Liver (tissue), 9 donors: ENCODE data around the gene SDK2. TPM values are rescaled to one million over a fixed set of nuclear protein-coding genes. Genes with fewer than 3 reads are reported as not detected.

Experiments used
- DNase-seq: peaks from one replicate; pipeline ENCODE4 v3.0.0-alpha.2; 2017; ENCODE audit warnings: low spot score
- H3K27ac ChIP-seq, 2 donors: one replicate each; pipeline ENCODE4 v1.7.0; 2013; ENCODE audit warnings: inconsistent platforms in 2 of 2, low read length in 2 of 2, control low read depth in 1 of 2, low read depth in 1 of 2, mild to moderate bottlenecking in 1 of 2
- H3K27me3 ChIP-seq, 4 donors: one replicate each; pipeline versions ENCODE4 v1.6.1 to v1.7.0; 2013; ENCODE audit warnings: low read length in 3 of 4, inconsistent platforms in 1 of 4, mild to moderate bottlenecking in 1 of 4, moderate library complexity in 1 of 4; ENCODE audit not compliant: control insufficient read depth in 4 of 4, insufficient read depth in 4 of 4
- H3K36me3 ChIP-seq, 4 donors: one replicate each; pipeline versions ENCODE4 v1.6.1 to v1.7.0; 2013; ENCODE audit warnings: low read length in 3 of 4, mild to moderate bottlenecking in 3 of 4, low read depth in 1 of 4, moderate library complexity in 1 of 4; ENCODE audit not compliant: control insufficient read depth in 4 of 4, insufficient read depth in 3 of 4
- H3K4me1 ChIP-seq, 4 donors: one replicate each; pipeline versions ENCODE4 v1.6.1 to v1.7.0; 2013; ENCODE audit warnings: low read length in 3 of 4, mild to moderate bottlenecking in 3 of 4, moderate library complexity in 1 of 4; ENCODE audit not compliant: control insufficient read depth in 4 of 4, insufficient read depth in 4 of 4
- H3K4me3 ChIP-seq, 3 donors: one replicate each; pipeline versions ENCODE4 v1.6.1 to v1.7.0; 2013; ENCODE audit warnings: low read length in 3 of 3, control low read depth in 1 of 3, low read depth in 1 of 3, mild to moderate bottlenecking in 1 of 3
- H3K9ac ChIP-seq, 2 donors: one replicate each; pipeline ENCODE4 v1.7.0; 2013; ENCODE audit warnings: low read length in 2 of 2, mild to moderate bottlenecking in 2 of 2, moderate library complexity in 2 of 2, control low read depth in 1 of 2, low read depth in 1 of 2
- H3K9me3 ChIP-seq, 4 donors: one replicate each; pipeline versions ENCODE4 v1.6.1 to v1.7.0; 2013; ENCODE audit warnings: low read length in 3 of 4; ENCODE audit not compliant: control insufficient read depth in 4 of 4
- EGR1 ChIP-seq, 2 donors: IDR thresholded peaks; 2 replicates each; pipeline ENCODE4 v1.6.1; 2016 to 2018; ENCODE audit warnings: antibody characterized with exemption in 2 of 2, low read depth in 2 of 2
- FOXA1 ChIP-seq: IDR thresholded peaks from 2 replicates; pipeline ENCODE4 v1.6.1; 2016; ENCODE audit warnings: antibody characterized with exemption
- FOXA2 ChIP-seq: IDR thresholded peaks from 2 replicates; pipeline ENCODE4 v1.6.1; 2016; ENCODE audit warnings: antibody characterized with exemption
- GABPA ChIP-seq, 2 donors: IDR thresholded peaks in 1 of 2; conservative IDR thresholded peaks in 1 of 2; 2 replicates each; pipeline ENCODE4 v1.6.1; 2016; ENCODE audit warnings: antibody characterized with exemption in 2 of 2, mild to moderate bottlenecking in 1 of 2, moderate library complexity in 1 of 2
- HNF4A ChIP-seq, 2 donors: conservative IDR thresholded peaks; 2 replicates each; pipeline ENCODE4 v1.6.1; 2016; ENCODE audit warnings: antibody characterized with exemption in 2 of 2, mild to moderate bottlenecking in 2 of 2
- HNF4G ChIP-seq: IDR thresholded peaks from 2 replicates; pipeline ENCODE4 v1.6.1; 2016; ENCODE audit warnings: antibody characterized with exemption
- JUND ChIP-seq, 2 donors: IDR thresholded peaks; 2 replicates each; pipeline ENCODE4 v1.6.1; 2016; ENCODE audit warnings: antibody characterized with exemption in 2 of 2
- NR2F2 ChIP-seq: IDR thresholded peaks from 2 replicates; pipeline ENCODE4 v1.6.1; 2016; ENCODE audit warnings: antibody characterized with exemption
- RAD21 ChIP-seq, 2 donors: IDR thresholded peaks; 2 replicates each; pipeline ENCODE4 v1.6.1; 2016; ENCODE audit warnings: antibody characterized with exemption in 2 of 2, mild to moderate bottlenecking in 2 of 2
- RXRA ChIP-seq, 2 donors: IDR thresholded peaks; 2 replicates each; pipeline ENCODE4 v1.6.1; 2017 to 2018; ENCODE audit warnings: antibody characterized with exemption in 2 of 2, mild to moderate bottlenecking in 1 of 2
- SP1 ChIP-seq: IDR thresholded peaks from 2 replicates; pipeline ENCODE4 v1.6.1; 2018; ENCODE audit warnings: antibody characterized with exemption, mild to moderate bottlenecking
- TAF1 ChIP-seq: conservative IDR thresholded peaks from 2 replicates; pipeline ENCODE4 v1.6.1; 2016; ENCODE audit warnings: antibody characterized with exemption, mild to moderate bottlenecking
- YY1 ChIP-seq: IDR thresholded peaks from 2 replicates; pipeline ENCODE4 v1.6.1; 2016; ENCODE audit warnings: antibody characterized with exemption, mild to moderate bottlenecking
- WGBS: extraction: QIAGEN DNeasy Blood & Tissue Kit; methylation state at CpG from one replicate; pipeline ENCODE4 v1.1.7; 2013; 5-methylcytosine and 5-hydroxymethylcytosine counted together
- polyA plus RNA-seq, 2 donors: library from polyadenylated mRNA; stranded (reverse) in 1 of 2; unstranded in 1 of 2; fragments of 200-250 nt in 1 of 2; fragments of >200 nt in 1 of 2; fragmentation: Nextera tagmentation in 1 of 2; extraction: Ambion mirVana in 1 of 2; gene quantifications; one replicate each; pipeline versions ENCODE4 v1.2.1 to v1.2.3, GENCODE V29; 2013 to 2015
- total RNA-seq, 2 donors: library from RNA; depleted of rRNA; stranded (reverse); fragments of >200 nt; gene quantifications; one replicate each; pipeline ENCODE4 v1.2.3, GENCODE V29; 2014
- TF ChIP-seq, protein P1 (sequence below): IDR thresholded peaks from 2 replicates; pipeline ENCODE4 v1.6.1; 2016; ENCODE audit warnings: antibody characterized with exemption, mild to moderate bottlenecking
- TF ChIP-seq, protein P2 (sequence below): IDR thresholded peaks from 2 replicates; pipeline ENCODE4 v1.6.1; 2016; ENCODE audit warnings: antibody characterized with exemption
- TF ChIP-seq, protein P3 (sequence below): fragments of 150-350 bp; IDR thresholded peaks from 2 replicates; pipeline ENCODE4 v1.5.1; 2017; ENCODE audit warnings: improper control_type of control experiment, low read depth, low read length; ENCODE audit not compliant: missing input control
- TF ChIP-seq, protein P4 (sequence below): IDR thresholded peaks from 2 replicates; pipeline ENCODE4 v1.6.1; 2016; ENCODE audit warnings: antibody characterized with exemption
- TF ChIP-seq, protein P5 (sequence below): IDR thresholded peaks from 2 replicates; pipeline ENCODE4 v1.6.1; 2016; ENCODE audit warnings: antibody characterized with exemption
- donor health status: healthy.
- donor health status: healthy.
- donor health status: healthy.
- donor health status: healthy.
- donor health status: healthy.

The SDK2 gene
- total and polyA plus RNA-seq, 4 donors: 0.05 to 0.42 (median 0.10) TPM

DNA sequence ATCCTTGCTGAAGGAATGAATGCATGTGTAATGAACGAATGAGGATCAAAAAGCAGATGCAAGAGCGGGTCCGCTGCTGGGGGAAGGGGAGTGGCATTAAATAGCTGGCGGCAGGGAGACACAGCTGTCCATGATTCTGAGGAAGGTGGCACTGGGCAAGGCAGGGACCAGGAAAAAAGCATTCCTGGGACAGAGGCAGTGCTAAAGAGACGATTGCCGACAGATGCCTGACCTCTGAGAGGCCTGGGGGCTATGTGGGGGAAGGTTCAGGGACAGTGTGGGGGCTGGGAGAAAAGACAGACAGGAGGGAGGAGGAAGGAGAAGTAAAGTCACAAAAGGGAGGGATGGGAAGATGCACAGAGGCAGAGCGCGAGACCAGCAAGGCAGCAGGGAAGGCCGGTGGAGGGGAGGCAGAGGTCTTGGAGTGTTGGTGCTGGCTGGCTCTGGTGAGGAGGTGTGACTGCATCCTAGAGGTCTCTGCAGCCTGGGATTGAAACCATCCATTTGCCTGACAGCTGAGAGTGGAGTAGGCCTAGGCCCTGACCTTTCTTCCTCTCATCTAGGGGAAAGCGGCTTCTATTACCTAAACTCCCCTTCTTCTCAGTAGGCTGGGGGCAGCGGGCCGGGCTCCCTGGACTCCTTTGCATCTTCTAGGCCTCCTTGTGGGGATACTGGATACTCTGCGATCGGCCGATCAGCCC, 109.9 kb downstream of the SDK2 start:
- TF ChIP-seq RXRA (IDR thresholded peaks at IDR 0.05): no peak
- TF ChIP-seq JUND (IDR thresholded peaks at IDR 0.05): no peak
- TF ChIP-seq, protein P1, sequence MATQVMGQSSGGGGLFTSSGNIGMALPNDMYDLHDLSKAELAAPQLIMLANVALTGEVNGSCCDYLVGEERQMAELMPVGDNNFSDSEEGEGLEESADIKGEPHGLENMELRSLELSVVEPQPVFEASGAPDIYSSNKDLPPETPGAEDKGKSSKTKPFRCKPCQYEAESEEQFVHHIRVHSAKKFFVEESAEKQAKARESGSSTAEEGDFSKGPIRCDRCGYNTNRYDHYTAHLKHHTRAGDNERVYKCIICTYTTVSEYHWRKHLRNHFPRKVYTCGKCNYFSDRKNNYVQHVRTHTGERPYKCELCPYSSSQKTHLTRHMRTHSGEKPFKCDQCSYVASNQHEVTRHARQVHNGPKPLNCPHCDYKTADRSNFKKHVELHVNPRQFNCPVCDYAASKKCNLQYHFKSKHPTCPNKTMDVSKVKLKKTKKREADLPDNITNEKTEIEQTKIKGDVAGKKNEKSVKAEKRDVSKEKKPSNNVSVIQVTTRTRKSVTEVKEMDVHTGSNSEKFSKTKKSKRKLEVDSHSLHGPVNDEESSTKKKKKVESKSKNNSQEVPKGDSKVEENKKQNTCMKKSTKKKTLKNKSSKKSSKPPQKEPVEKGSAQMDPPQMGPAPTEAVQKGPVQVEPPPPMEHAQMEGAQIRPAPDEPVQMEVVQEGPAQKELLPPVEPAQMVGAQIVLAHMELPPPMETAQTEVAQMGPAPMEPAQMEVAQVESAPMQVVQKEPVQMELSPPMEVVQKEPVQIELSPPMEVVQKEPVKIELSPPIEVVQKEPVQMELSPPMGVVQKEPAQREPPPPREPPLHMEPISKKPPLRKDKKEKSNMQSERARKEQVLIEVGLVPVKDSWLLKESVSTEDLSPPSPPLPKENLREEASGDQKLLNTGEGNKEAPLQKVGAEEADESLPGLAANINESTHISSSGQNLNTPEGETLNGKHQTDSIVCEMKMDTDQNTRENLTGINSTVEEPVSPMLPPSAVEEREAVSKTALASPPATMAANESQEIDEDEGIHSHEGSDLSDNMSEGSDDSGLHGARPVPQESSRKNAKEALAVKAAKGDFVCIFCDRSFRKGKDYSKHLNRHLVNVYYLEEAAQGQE: no peak
- TF ChIP-seq, protein P2, sequence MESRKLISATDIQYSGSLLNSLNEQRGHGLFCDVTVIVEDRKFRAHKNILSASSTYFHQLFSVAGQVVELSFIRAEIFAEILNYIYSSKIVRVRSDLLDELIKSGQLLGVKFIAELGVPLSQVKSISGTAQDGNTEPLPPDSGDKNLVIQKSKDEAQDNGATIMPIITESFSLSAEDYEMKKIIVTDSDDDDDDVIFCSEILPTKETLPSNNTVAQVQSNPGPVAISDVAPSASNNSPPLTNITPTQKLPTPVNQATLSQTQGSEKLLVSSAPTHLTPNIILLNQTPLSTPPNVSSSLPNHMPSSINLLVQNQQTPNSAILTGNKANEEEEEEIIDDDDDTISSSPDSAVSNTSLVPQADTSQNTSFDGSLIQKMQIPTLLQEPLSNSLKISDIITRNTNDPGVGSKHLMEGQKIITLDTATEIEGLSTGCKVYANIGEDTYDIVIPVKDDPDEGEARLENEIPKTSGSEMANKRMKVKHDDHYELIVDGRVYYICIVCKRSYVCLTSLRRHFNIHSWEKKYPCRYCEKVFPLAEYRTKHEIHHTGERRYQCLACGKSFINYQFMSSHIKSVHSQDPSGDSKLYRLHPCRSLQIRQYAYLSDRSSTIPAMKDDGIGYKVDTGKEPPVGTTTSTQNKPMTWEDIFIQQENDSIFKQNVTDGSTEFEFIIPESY: no peak
- no peak for TF ChIP-seq HNF4G
- TF ChIP-seq HNF4A (conservative IDR thresholded peaks at IDR 0.05): no peak
- TF ChIP-seq, protein P3, sequence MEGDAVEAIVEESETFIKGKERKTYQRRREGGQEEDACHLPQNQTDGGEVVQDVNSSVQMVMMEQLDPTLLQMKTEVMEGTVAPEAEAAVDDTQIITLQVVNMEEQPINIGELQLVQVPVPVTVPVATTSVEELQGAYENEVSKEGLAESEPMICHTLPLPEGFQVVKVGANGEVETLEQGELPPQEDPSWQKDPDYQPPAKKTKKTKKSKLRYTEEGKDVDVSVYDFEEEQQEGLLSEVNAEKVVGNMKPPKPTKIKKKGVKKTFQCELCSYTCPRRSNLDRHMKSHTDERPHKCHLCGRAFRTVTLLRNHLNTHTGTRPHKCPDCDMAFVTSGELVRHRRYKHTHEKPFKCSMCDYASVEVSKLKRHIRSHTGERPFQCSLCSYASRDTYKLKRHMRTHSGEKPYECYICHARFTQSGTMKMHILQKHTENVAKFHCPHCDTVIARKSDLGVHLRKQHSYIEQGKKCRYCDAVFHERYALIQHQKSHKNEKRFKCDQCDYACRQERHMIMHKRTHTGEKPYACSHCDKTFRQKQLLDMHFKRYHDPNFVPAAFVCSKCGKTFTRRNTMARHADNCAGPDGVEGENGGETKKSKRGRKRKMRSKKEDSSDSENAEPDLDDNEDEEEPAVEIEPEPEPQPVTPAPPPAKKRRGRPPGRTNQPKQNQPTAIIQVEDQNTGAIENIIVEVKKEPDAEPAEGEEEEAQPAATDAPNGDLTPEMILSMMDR: no peak
- TF ChIP-seq NR2F2: no peak
- no peak for TF ChIP-seq GABPA (IDR thresholded peaks at IDR 0.05 in 1 of 2, conservative IDR thresholded peaks at IDR 0.05 in 1 of 2)
- TF ChIP-seq EGR1 (IDR thresholded peaks at IDR 0.05; ENCODE audit: low read depth in 2 of 2): no peak
- TF ChIP-seq FOXA1: no peak
- TF ChIP-seq TAF1: no peak
- no peak for TF ChIP-seq SP1
- no peak for TF ChIP-seq YY1
- TF ChIP-seq, protein P4, sequence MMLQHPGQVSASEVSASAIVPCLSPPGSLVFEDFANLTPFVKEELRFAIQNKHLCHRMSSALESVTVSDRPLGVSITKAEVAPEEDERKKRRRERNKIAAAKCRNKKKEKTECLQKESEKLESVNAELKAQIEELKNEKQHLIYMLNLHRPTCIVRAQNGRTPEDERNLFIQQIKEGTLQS: no peak
- no peak for TF ChIP-seq FOXA2
- no peak for TF ChIP-seq RAD21 (IDR thresholded peaks at IDR 0.05)
- TF ChIP-seq, protein P5, sequence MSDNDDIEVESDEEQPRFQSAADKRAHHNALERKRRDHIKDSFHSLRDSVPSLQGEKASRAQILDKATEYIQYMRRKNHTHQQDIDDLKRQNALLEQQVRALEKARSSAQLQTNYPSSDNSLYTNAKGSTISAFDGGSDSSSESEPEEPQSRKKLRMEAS: no peak
- peaks cover 0 to 3% (median 0%) of the 10 kb centered on the region in 4 donors for H3K27me3 ChIP-seq
- no peak overlapping the region for H3K9ac ChIP-seq
- no peak overlapping the region for H3K4me3 ChIP-seq
- H3K36me3 ChIP-seq: no peaks in the 10 kb centered on the region
- no peak overlapping the region for H3K27ac ChIP-seq
- H3K9me3 ChIP-seq: no peaks in the 10 kb centered on the region
- 75% methylated on average over 15 of the region's 15 CpGs for WGBS
- H3K4me1 ChIP-seq: no peaks in the 10 kb centered on the region
- no peak for DNase-seq
